ENCODE data around the gene MAN1C1. TPM values are rescaled to one million over a fixed set of nuclear protein-coding genes. Genes with fewer than 3 reads are reported as not detected.

The MAN1C1 gene
- total and polyA plus RNA-seq, 2 donors (not counting 1 experiment from before 2014, with no cell fraction given), result 0.31 to 0.89 TPM

GRCh38 chr1:25766721-25767436, 150.3 kb downstream of the MAN1C1 start:
- H3K4me1 ChIP-seq (ENCODE audit: control insufficient read depth in 2 of 2, insufficient read depth in 2 of 2, low read length in 2 of 2), result peaks cover 11 to 18% of the 10 kb centered on the region in 2 donors
- Mint-ChIP-seq H3K27ac (no peak overlapping the region), H3K27me3 (peaks cover 21% of the 10 kb centered on the region), H3K9me3 (ENCODE audit: insufficient read depth) (no peaks in the 10 kb centered on the region), H3K4me1 (peaks cover 18% of the 10 kb centered on the region), H3K4me3 (no peak overlapping the region)
- TF ChIP-seq EZH2 (IDR thresholded peaks at IDR 0.05; ENCODE audit: borderline replicate concordance, insufficient read depth, low read depth, low read length, poor library complexity, severe bottlenecking) (no peak), CTCF (IDR thresholded peaks at IDR 0.05) (no peak)
- POLR2A ChIA-PET, result no interaction called here
- H4K20me1 ChIP-seq (ENCODE audit: control insufficient read depth, insufficient read depth, low read length, poor library complexity, severe bottlenecking), result no peaks in the 10 kb centered on the region
- DNase-seq (no peak), ATAC-seq (ENCODE audit: low read depth) (no peak)
- H3K9me3 ChIP-seq (ENCODE audit: control extremely low read depth in 1 of 3, control insufficient read depth in 2 of 3, insufficient read depth in 1 of 3, low read length in 2 of 3), result peaks cover 0 to 3% (median 0%) of the 10 kb centered on the region in 3 donors
- intact Hi-C loops (cut with micrococcal nuclease), result no loop called here
- peaks cover 0 to 20% (median 3%) of the 10 kb centered on the region in 4 experiments for H3K27me3 ChIP-seq (replicated peaks in 1 of 4; ENCODE audit: control extremely low read depth in 1 of 4, control insufficient read depth in 3 of 4, insufficient read depth in 4 of 4, low read length in 3 of 4)
- H3K4me3 ChIP-seq (ENCODE audit: control extremely low read depth in 1 of 5, extremely low read depth in 1 of 5, insufficient read depth in 1 of 5, low read depth in 2 of 5, low read length in 4 of 5), result no peak overlapping the region
- CTCF ChIA-PET, result no interaction called here
- H2AFZ ChIP-seq (ENCODE audit: insufficient read depth, low read depth, low read length, poor library complexity, severe bottlenecking), result no peak overlapping the region
- H3K79me2 ChIP-seq (ENCODE audit: control insufficient read depth, insufficient read depth, low read length), result no peaks in the 10 kb centered on the region
- no peak overlapping the region for H3K27ac ChIP-seq (ENCODE audit: low read length in 2 of 2)
- no peak overlapping the region for H3K4me2 ChIP-seq (replicated peaks; ENCODE audit: low read depth, low read length, poor library complexity, severe bottlenecking)
- H3K36me3 ChIP-seq (replicated peaks in 1 of 2; ENCODE audit: control extremely low read depth in 1 of 2, control insufficient read depth in 1 of 2, extremely low read depth in 1 of 2, insufficient read depth in 2 of 2, low read length in 1 of 2), result no peaks in the 10 kb centered on the region
- no peak overlapping the region for H3K9ac ChIP-seq (ENCODE audit: low read length)
- 86% methylated on average over 13 of the region's 13 CpGs for WGBS (ENCODE audit: insufficient coverage)

- Histone ChIP-seq H3K27ac (ENCODE audit: low read length in 2 of 2) (no peak overlapping the region), H3K4me1 (ENCODE audit: control insufficient read depth in 2 of 2, insufficient read depth in 2 of 2, low read length in 2 of 2) (peaks cover 13 to 20% of the 10 kb centered on the region in 2 donors), H2AFZ (ENCODE audit: insufficient read depth, low read depth, low read length, poor library complexity, severe bottlenecking) (no peak overlapping the region), H4K20me1 (ENCODE audit: control insufficient read depth, insufficient read depth, low read length, poor library complexity, severe bottlenecking) (no peaks in the 10 kb centered on the region), H3K9me3 (ENCODE audit: control extremely low read depth in 1 of 3, control insufficient read depth in 2 of 3, insufficient read depth in 1 of 3, low read length in 2 of 3) (peaks cover 0 to 3% (median 0%) of the 10 kb centered on the region in 3 donors), H3K79me2 (ENCODE audit: control insufficient read depth, insufficient read depth, low read length) (no peaks in the 10 kb centered on the region), H3K9ac (ENCODE audit: low read length) (no peak overlapping the region), H3K4me3 (ENCODE audit: control extremely low read depth in 1 of 5, extremely low read depth in 1 of 5, insufficient read depth in 1 of 5, low read depth in 2 of 5, low read length in 4 of 5) (no peak overlapping the region), H3K27me3 (replicated peaks in 1 of 4; ENCODE audit: control extremely low read depth in 1 of 4, control insufficient read depth in 3 of 4, insufficient read depth in 4 of 4, low read length in 3 of 4) (peaks cover 0 to 25% (median 7%) of the 10 kb centered on the region in 4 experiments), H3K36me3 (replicated peaks in 1 of 2; ENCODE audit: control extremely low read depth in 1 of 2, control insufficient read depth in 1 of 2, extremely low read depth in 1 of 2, insufficient read depth in 2 of 2, low read length in 1 of 2) (no peaks in the 10 kb centered on the region), H3K4me2 (replicated peaks; ENCODE audit: low read depth, low read length, poor library complexity, severe bottlenecking) (no peak overlapping the region)
- ChIA-PET CTCF (no interaction called here), POLR2A (no interaction called here)
- no peak for ATAC-seq (ENCODE audit: low read depth)
- Mint-ChIP-seq H3K9me3 (ENCODE audit: insufficient read depth) (no peaks in the 10 kb centered on the region), H3K27ac (no peak overlapping the region), H3K4me1 (peaks cover 19% of the 10 kb centered on the region), H3K4me3 (no peak overlapping the region), H3K27me3 (peaks cover 25% of the 10 kb centered on the region)
- intact Hi-C loops (cut with micrococcal nuclease), result no loop called here
- no peak for TF ChIP-seq CTCF (IDR thresholded peaks at IDR 0.05)
- TF ChIP-seq EZH2 (IDR thresholded peaks at IDR 0.05; ENCODE audit: borderline replicate concordance, insufficient read depth, low read depth, low read length, poor library complexity, severe bottlenecking), result no peak
- DNase-seq, result no peak
Observed at GRCh38 chr1:25767437-25767770, 150.8 kb downstream of the MAN1C1 start.
